DOHH2 (cell line): ENCODE measurements around the gene VSTM2B.

Source experiments
- EZH2phosphoT487 ChIP-seq: fragments of 200-600 bp; sonication (generic); IDR thresholded peaks from 2 replicates; pipeline ENCODE4 v1.6.1; 2017; ENCODE audit warnings: borderline replicate concordance, mild to moderate bottlenecking, antibody characterized with exemption, low read length, moderate library complexity, mixed read lengths
- TF ChIP-seq, protein P1 (sequence below): fragments of 200-600 bp; sonication (generic); IDR thresholded peaks from one replicate; pipeline ENCODE4 v1.5.1; 2014; ENCODE audit warnings: antibody characterized with exemption, mild to moderate bottlenecking, low read depth, low read length; ENCODE audit not compliant: poor library complexity, severe bottlenecking

DNA sequence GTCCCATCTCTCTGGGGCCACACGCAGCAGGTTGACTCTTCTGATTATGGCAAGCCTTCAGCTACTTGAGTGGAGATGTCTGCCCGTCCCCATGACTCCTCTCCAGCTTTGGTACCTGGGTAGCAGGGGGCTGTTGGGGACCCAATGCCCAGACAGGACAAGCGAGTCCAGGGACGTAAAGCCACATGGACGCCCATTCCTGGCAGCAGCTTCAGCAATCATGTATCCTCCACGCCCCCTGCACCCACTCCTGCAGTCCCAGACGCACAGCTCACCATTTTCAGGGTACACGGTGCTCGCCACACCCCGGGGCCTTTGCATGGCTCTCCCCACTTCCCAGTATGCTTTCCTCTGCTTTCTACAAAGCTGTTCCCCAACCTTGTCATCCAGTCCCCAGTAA lies 22.0 kb upstream of the VSTM2B start:
- TF ChIP-seq, protein P1, sequence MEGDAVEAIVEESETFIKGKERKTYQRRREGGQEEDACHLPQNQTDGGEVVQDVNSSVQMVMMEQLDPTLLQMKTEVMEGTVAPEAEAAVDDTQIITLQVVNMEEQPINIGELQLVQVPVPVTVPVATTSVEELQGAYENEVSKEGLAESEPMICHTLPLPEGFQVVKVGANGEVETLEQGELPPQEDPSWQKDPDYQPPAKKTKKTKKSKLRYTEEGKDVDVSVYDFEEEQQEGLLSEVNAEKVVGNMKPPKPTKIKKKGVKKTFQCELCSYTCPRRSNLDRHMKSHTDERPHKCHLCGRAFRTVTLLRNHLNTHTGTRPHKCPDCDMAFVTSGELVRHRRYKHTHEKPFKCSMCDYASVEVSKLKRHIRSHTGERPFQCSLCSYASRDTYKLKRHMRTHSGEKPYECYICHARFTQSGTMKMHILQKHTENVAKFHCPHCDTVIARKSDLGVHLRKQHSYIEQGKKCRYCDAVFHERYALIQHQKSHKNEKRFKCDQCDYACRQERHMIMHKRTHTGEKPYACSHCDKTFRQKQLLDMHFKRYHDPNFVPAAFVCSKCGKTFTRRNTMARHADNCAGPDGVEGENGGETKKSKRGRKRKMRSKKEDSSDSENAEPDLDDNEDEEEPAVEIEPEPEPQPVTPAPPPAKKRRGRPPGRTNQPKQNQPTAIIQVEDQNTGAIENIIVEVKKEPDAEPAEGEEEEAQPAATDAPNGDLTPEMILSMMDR = no peak
- no peak for TF ChIP-seq EZH2phosphoT487
